GM21515 (cell line): Measurements from ENCODE around the gene NEURL2.

ENCODE experiments used
- ATAC-seq: cut with Tn5 transposase; IDR thresholded peaks from one replicate; pipeline ENCODE4 v1.9.1; 2021; ENCODE audit not compliant: unreplicated experiment

Gene NEURL2

GRCh38 chr20:45848421-45848820 is 42.6 kb downstream of the NEURL2 start:
- no peak for ATAC-seq

GRCh38 chr20:45845452-45845851 is 45.6 kb downstream of the NEURL2 start:
- ATAC-seq: no peak

GRCh38 chr20:45843506-45843905 is 47.5 kb downstream of the NEURL2 start:
- no peak for ATAC-seq

GRCh38 chr20:45842169-45842812 is 48.7 kb downstream of the NEURL2 start:
- ATAC-seq: no peak

GRCh38 chr20:45841407-45842129 is 49.4 kb downstream of the NEURL2 start:
- ATAC-seq: no peak

- ATAC-seq: no peak
Measured at GRCh38 chr20:45840700-45841198, 50.3 kb downstream of the NEURL2 start.
